DMS53 treated with DMSO at 0.1 percent for 48 hours (cell line): ENCODE data around the gene DDIAS.
"Not testable (repeated sequence)": the region's sequence is repeated elsewhere in the genome, so short reads cannot be mapped to it uniquely, and the experiment has no call there.

ENCODE experiments used
- DNase-seq: peaks from one replicate; lab custom pipeline; 2025; ENCODE audit not compliant: unreplicated experiment; lab: John Stamatoyannopoulos, UW

DDIAS gene

DNA sequence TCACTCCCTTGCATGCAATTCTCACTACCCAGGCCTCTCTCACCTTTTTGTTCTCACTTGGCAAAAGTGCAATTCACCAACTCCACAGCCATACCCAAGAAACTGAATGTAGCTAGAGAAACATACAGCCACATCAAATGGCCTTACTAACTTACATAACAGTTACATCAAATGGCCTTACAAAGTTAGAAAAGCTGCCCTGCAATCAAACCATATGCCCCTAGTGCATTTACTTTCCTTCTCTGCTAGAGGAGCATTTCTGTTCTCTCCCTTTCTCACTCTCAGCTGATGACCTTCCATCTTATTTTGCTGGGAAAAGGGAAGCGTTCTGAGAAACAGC, 11.6 kb upstream of the DDIAS start:
- no peak for DNase-seq

DNA sequence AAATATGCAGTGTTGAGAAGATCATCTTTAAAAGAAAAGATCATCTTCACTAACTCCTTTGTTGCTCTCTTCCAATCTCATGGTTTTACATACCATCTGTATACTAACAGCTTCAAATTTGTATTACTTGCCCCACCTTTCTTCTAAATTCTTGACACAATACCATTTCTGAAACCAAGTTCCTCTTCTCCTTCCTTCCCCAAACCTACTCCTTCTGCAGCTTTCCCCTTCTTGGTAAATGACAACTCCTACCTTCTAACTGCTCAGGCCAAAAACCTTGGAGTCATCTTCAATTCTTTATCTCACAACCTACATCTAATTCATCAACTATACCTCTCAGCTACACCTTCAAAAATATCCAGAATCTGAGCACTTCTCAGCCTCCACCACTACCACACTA, 10.6 kb upstream of the DDIAS start:
- no peak for DNase-seq

DNA sequence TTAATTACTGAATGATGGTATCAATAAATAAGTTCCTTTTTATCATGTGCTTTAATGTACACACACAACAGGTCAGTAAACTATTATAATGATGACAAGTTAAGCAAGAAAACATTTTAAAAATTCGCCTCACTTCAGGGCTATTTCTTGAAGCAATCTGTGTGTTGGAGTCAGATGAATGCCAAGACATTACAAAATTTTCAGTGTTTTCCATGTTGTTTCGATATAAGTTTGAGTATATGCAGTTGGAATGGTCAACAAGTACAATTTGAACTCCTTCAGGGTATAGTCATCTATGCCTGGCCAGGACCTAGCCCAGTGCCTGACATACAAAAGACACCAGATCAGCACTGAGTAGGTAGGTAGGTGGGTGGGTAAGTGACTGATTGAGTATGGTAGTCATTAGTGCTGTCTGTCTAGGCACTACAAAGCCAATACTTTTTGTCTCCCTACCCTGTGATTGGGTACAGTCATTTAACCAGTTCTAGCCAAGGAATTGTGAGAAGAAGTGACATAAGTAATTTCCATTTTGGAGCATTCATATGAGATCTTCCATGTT, 8.8 kb upstream of the DDIAS start:
- no peak for DNase-seq

DNA sequence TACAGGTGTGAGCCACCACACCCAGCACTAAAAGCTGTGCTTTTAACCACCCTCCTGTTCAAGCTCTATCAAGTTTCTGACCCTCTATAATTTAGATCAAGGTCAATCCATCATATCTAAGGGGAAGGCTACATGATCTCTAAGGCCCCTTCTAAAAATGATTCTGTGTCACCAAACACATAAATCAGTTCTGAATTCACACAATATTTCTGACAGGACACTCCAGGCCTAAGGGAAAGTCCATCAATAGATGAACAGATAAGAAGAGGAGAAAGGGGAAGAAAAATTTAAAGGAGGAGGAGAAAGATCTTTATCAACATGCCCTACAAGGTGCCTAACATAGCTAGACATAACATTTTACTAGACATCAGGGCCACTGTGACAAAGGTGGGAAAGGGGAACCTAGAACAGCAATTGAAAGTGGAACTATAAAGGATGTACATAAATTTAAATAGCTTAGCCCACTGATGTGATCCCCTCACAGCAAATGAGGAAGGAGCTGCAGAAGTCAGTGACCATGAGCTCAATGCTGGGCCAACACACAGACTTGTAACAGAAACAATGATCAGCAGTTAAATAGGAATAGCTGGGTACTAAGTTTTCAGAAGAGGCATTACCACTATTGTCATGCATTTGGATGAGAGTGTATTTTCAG, 6.0 kb upstream of the DDIAS start:
- no peak for DNase-seq

DNA sequence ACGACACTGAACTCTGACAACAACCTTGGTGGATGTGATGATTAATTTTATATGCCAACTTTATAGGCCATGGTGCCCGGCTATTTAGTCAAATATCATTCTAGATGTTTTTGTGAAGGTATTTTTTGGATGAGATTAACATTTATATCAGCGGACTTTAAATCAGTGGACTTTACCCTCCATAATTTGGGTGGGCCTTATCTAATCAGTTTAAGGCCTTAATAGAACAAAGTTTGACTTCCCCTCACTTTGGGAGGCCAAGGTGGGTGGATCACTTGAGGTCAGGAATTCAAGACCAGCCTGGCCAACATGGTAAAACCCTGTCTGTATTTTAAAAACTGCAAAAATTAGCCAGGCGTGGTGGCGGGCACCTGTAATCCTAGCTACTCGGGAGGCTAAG, 5.4 kb upstream of the DDIAS start:
- no peak for DNase-seq

DNA sequence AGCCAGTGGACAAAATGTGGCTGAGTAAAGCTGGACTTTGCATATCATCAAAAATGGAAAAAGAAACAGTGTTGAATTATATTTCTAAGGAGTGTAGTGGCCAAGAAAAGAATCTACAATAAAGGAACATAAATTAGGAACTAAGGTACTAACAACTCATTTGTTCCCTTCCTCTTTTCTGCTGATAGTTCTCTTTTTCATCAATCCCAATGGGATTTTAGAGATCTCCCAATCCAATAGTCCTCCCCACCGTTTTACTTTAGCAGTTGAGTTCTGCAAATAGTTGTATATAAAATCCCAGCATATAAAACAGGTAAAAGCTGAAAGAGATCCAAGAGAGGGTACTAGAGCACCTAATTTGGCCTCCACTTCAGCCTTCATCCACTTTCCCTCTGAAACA, 3.3 kb upstream of the DDIAS start:
- DNase-seq: no peak

DNA sequence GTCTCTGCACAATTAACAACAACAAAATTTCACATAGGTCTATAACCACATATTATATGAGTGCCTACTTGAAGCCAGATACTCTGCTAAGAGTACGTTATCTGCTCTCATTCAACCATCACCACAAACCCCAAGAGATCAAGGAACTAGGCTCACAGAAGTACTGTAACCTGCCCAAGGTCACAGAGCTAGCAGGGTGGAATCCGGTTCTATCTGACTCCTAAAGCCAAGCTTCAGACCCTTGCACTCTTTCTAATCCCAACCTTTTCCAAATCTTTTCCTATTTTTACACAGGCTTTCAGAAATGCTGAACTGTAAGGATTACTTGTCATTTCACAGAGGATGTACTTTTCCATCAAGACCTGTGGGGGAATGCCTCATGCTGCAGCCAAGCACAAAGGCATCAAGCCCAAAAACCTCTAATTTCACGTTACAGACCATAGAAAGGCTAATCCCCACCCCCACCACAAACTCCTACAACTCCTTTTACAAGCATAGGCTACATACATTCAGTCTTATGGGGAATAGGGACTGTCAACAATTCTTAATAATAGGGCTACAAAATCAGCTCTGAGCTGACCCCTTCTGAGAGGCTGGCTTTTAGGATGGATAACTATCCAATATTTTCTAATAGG, 2.2 kb upstream of the DDIAS start:
- no peak for DNase-seq

DNA sequence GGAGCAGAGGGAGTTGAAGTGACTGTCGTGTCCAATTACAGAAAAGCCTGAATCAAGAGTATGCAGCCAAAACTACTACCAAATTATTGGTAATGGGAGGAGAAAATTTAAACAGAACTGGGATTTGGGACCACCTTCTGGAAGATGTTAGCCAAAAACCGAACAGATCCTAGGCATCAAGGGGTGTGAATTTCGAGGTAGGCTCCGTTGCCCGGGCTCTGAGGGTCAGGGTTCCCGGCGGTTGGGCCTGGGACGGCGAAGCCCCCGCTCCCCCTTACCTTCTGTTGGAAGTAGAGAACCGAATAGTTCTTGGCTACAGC, 1.6 kb upstream of the DDIAS start:
- no peak for DNase-seq

DNA sequence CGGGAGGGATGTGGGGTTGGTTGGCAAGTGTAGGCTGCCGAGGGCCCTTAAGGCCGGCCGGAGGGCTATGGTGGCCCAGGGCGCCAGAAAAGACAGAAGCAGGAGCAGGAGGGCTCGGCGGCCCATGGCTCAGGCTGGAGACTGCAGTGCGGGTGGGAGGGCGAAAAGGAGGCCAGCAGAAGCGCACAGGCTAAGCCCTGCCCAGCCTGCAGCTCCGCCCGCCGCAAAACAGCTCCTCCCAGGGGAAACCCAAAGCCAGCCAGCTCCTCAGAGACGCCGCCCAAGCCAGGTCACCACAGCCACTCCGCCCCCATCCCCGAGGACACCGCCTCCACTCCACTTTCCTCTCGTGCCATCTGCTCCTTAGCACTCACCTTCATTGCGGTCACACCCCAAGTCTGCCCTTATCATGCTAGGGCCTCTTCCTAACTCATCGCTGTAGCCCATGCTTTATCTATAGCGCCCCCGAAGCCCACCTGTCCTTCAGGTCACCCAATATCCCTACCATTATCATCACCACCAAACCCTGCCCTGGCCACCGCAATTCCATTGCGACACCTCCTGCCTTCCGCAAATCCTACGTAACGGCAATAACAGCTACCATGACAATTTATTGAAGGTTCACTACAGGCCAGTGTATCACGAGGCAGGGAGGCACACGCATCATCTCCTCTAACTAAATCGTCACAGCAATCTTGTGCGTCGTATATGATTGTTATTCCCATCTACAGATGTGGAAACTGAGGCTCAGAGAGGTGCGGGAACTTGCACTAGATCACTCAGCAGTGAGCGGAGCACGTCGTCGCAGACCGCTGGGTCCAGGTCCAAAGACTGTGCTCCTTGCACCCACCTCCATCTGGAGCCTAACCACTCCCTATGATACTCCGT, 1.0 kb upstream of the DDIAS start, which contains the start of gene PRCP:
TSS of gene PRCP (minus strand) at position 154 of the 888 bp plus-strand sequence. CDS start at position 126, 28 bp downstream.
- peak; percentile 99 for DNase-seq

DNA sequence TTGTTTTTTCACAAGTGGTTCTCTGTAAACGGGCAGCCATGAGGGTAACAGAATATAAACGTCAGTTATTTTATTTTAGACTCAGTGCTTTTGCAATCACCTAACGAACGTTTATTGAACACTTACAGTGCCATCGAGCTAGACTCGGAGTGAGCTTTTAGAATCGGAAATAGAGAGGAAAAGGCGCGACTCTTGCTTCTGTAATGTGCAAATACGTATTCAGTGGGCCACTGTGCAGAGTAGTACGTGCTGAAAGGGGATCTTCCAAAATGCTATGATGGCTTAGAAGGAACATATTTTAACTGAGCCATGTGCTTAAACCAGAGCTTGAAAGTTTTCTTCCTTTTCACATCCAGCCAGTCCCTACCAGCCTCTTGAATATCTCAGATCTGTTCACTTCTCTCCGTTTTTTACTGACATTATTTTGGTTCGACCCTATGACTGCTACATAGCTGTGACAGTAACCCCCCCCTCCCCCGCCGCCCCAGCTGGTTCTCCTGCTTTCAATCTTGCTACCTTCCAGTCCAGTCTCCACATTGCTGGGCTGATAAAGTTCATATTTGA, 468 bp downstream of the DDIAS start:
- no peak for DNase-seq

DNA sequence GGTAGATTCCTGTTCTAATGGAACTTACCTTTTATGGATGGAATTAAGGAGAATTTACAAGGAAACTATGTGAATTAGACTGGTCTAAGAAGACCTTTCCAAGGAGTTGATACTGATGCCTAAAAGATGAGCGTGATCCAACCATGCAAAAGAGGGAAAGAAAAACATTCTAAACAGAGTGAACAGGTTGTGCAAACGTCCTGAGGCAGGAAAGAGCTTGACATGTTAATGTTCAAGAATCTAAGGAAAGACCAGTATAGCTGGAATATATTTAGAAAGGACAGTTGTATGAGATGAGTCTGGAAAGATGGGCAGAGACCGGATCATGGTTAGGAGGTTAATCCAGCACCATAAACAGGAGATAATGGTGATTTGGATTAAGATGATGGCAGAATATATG, 1.3 kb downstream of the DDIAS start:
- DNase-seq: no peak

DNA sequence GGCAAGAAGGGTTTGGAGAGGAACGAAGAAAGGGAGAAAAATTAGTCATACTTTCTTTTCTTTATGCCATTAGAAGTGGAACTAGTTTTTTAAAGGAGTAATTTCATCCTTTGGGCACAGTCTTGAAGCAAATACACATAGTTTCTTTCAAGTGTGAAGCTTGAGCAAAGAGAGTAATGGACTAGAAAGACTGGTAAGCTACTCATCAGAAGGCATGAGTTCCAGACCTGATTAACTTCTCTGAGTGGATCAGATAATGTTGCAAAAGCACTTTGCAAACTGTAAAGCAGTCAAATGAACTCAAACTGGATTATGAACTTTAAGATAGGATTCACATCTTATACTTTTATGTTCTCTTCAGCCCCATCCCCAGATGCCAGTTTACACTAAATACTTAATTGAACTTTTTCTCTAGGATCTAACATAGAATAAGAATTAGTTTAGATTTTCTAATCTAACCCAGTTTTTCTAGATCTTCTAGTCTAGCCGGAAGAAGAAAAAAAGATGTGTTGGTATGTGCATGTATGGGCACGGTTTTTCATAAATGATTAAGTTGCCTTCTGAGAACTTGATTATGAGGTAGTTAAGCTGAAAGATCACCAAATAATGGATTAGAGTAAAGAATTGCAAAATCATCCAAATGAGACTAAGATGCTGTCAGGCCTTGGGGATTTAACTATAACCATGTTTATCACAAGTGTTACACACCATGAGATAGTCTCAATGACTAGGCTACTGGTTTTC, 2.5 kb downstream of the DDIAS start:
- DNase-seq: no peak

DNA sequence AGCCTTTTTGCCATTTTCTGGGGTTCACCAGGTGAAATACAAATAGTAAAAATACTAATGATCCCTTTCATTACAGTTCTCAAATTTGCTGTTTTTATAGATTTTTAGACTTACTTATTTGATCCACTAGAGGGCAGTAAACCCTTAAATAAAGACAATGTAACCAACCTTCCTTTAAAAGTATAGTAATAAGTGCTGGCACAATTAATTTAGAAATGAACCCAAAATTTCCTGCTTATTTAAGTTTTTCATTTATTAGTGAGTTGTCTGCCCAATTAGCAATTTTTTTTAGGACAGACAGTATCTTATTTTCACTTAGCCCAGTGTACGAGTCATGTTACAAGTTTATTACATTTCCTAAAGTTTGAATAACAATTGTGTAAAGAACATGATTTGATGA, 4.7 kb downstream of the DDIAS start:
- peak; percentile 91 for DNase-seq

DNA sequence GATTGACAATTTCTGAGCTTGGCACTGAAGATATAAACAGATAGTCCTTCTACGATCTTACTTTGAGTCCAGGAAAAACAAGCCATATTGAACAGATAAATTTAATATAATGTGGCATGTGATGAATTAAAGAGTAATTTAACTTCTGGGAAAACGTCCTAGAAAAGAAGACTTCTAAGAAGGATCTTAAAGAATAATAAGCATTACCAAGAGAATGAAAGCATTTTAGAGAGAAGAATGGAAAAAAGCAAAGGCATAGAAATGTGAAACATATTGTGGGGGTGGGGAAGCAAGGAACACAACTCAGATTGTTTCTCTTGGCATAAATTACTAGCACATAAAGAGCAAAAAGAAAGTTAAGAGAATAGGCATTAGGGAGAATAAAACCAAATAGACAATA, 5.4 kb downstream of the DDIAS start:
- DNase-seq: no peak

DNA sequence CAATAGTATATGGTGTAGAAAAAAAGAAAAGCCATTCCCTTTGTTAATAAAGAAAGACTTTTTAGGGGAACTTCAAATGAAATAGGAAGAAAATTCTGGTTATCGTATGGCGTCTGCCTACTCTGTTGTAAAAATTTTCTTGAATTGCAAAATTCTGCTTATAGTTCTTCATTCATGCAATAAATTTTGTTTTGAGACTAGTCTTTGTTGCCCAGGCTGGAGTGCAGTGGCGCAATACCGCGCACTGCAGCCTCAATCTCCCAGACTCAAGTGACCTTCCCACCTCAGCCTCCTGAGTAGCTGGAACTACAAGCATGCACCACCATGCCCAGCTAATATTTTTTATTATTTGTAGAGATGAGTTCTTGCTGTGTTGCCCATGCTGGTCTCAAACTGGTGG, 5.8 kb downstream of the DDIAS start:
- DNase-seq: no peak

DNA sequence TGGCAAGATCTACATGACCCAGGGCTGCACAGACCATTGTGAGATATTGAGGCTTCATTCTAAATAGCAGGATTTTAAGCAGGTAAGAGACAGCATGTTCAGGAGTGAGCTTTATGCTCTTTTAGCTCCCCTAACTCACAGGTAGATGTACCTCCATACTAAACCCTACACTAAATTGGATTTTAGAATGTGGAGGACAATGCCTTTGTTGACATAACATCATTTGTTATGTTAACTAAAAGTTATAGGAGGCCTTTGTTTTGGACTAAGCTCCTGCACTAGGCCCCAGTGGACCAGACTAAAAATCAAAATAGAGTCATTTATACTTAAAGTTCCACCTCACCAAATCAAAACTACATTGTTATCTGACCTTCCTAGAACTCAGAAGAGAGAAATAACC, 6.8 kb downstream of the DDIAS start:
- no peak for DNase-seq

DNA sequence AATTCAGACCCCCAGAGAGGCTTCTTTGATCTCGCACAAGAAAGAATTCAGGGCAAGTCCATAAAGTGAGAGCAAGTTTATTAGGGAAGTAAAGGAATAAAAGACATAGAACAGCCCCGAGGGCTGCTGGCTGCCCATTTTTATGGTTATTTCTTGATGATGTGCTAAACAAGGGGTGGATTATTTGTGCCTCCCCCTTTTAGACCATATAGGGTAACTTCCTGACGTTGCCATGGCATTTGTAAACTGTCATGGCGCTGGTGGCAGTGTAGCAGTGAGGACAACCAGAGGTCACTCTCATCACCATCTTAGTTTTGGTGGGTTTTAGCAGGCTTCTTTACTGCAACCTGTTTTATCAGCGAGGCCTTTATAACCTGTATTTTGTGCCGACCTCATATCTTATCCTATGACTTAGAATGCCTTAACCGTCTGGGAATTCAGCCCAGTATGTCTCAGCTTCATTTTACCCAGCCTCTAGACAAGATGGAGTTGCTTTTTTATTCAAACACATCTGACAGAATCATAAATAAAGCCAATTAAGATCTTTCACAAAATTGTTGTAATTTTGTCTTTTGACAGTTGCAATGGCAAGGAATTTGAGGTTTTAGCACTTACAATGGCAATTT, 7.6 kb downstream of the DDIAS start:
- DNase-seq: no peak

DNA sequence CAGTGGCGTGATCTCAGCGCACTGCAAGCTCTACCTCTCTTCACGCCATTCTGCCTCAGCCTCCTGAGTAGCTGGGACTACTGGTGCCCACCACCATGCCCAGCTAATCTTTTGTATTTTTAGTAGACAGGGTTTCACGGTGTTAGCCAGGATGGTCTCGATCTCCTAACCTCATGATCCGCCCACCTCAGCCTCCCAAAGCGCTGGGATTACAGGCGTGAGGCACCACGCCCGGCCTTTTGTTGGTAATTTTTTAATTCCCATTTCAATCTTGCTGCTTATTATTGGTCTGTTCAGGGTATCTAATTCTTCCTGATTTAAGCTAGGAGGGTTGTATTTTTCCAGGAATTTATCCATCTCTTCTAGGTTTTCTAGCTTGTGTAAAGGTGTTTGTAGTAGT, 18.2 kb downstream of the DDIAS start:
- DNase-seq: not testable (repeated sequence)

DNA sequence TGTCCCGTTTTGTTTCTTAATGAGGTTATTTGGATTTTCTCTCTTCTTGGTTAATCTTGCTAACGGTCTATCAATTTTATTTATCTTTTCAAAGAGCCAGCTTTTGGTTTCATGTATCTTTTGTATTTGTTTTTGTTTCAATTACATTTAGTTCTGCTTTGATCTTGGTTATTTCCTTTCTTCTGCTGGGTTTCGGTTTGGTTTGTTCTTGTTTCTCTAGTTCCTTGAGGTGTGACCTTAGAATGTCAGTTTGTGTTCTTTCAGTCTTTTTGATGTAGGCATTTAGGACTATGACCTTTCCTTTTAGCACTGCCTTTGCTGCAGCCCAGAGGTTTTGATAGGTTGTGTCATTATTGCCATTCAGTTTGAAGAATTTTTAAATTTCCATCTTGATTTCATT, 18.7 kb downstream of the DDIAS start:
- DNase-seq: not testable (repeated sequence)

DNA sequence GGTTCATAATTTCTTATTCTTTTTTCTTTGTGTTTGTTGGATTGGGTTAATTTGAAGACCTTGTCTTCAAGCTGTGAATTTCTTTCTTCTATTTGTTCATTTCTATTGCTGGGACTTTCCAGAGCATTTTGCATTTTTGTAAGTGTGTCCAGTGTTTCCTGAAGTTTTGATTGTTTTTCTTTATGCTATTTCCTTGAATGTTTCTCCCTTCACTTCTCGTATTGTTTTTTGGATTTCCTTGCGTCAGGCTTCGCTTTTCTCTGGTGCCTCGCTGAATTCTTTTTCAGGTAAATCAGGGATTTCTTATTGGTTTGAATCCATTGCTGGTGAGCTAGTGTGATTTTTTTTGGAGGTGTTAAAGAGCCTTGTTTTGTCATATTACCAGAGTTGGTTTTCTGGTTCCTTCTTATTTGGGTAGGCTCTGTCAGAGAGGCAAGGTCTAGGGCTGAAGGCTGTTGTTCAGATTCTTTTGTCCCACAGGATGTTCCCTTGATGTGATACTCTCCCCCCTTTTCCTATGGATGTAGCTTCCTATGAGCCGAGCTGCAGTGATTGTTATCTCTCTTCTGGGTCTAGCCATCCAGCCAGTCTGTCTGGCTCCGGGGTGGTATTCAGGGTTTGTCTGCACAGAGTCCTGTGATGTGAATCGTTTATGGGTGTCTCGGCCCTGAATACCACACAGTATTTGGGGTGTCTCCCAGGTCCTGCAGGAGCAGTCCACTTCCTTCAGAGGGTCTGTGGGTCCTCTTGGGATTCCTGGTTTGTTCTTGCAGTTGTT, 21.0 kb downstream of the DDIAS start:
- not testable (repeated sequence) for DNase-seq
